Mucosa of rectum (tissue), 2 donors: ENCODE results near the gene GABRB1.
"Not testable (repeated sequence)": the region's sequence is repeated elsewhere in the genome, so short reads cannot be mapped to it uniquely, and the experiment has no call there.

Experiments used
- H3K27ac ChIP-seq, 2 donors: one replicate each; pipeline ENCODE4 v1.7.0; 2013; ENCODE audit warnings: inconsistent platforms in 2 of 2, low read depth in 2 of 2, low read length in 2 of 2
- H3K27me3 ChIP-seq, 2 donors: one replicate each; pipeline ENCODE4 v1.7.0; 2013; ENCODE audit warnings: low read length in 2 of 2; ENCODE audit not compliant: control insufficient read depth in 2 of 2, insufficient read depth in 2 of 2
- H3K36me3 ChIP-seq, 2 donors: one replicate each; pipeline ENCODE4 v1.7.0; 2013; ENCODE audit warnings: low read length in 2 of 2; ENCODE audit not compliant: control insufficient read depth in 2 of 2, insufficient read depth in 2 of 2
- H3K4me1 ChIP-seq, 2 donors: one replicate each; pipeline ENCODE4 v1.7.0; 2013; ENCODE audit warnings: low read length in 2 of 2, mild to moderate bottlenecking in 1 of 2; ENCODE audit not compliant: control insufficient read depth in 2 of 2, insufficient read depth in 2 of 2
- H3K4me3 ChIP-seq, 2 donors: one replicate each; pipeline ENCODE4 v1.7.0; 2013; ENCODE audit warnings: low read length in 2 of 2
- H3K9ac ChIP-seq, 2 donors: one replicate each; pipeline ENCODE4 v1.7.0; 2013; ENCODE audit warnings: low read length in 2 of 2, low read depth in 1 of 2, mild to moderate bottlenecking in 1 of 2
- H3K9me3 ChIP-seq, 2 donors: one replicate each; pipeline ENCODE4 v1.7.0; 2013; ENCODE audit warnings: low read length in 2 of 2; ENCODE audit not compliant: control insufficient read depth in 2 of 2
- donor health status: healthy.
- donor health status: Normal muscosa, but diverticular disease.

Gene GABRB1

DNA sequence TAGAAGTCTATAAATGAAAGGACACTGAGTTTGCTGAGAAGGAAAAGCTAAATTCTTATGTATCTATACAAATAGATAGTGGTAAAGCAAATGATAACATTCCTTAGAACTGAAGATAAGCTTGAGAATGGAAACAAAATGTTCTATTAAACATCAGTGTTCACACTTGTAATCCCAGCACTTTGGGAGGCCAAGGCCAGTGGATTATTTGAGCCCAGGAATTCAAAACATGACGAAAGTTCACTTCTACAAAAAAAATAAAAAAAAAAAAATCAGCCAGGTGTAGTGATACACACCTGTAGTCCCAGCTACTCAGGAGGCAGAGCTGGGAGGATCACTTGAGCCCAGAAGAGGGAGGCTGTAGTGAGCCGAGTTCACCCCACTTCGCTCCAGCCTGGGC lies 232.4 kb downstream of the GABRB1 start:
- Histone ChIP-seq H3K36me3 (no peaks in the 10 kb centered on the region), H3K4me3 (no peak overlapping the region), H3K9ac (no peak overlapping the region), H3K27ac (no peak overlapping the region), H3K4me1 (no peaks in the 10 kb centered on the region), H3K9me3 (no peaks in the 10 kb centered on the region), H3K27me3 (no peaks in the 10 kb centered on the region)

DNA sequence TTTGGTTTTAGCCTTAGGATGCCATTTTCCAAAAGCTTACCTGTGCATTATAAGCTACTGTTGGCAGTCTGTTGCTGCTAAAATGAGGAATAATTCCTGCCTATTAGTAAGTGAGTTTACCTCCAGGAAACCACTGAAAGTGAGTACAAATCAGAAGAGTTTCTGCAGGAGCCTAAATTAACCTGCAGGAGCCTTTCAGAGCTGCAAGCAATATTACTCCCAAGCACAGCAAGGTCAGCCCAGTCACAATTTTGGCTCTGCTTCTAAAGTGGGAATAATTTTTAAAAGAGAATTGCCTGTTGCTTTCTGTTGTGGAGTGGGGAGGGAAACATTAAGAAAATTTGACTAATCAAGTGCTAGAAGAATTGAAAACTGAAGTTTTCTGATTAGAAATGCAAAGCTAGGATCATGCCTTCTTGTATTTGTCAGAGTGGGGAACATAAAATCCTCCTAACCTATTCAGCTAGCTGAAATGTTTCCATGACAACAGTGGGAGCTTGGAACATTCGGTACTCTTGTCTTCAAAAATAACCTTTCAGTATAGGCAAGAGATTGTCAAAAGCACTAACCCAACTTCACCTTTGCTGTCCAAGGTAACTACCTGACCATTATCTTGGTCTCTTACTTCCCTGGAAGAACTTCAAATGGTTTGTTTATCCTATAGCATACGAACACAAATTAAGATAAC lies 239.0 kb downstream of the GABRB1 start:
- H3K9ac ChIP-seq: no peak overlapping the region
- H3K27ac ChIP-seq: no peak overlapping the region

DNA sequence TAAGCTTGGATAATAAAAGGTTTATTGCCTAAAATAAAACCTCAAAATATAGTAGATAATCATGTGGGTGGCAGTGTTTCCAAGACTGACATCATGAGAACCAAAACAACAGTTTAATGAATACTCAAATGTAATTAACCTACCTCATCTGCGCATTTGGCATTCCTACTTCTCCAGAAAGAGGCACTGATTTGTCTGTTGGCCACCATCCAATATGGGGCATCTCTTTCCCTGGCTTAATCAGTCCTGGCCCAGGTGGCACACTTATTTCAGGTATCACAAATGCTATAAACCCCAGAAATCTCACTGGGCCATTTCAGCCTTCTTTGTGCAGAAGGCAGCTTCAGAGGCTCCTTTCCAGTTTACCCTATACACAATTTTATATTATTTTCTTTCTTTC lies 239.9 kb downstream of the GABRB1 start:
- no peaks in the 10 kb centered on the region for H3K4me1 ChIP-seq
- H3K27me3 ChIP-seq: no peaks in the 10 kb centered on the region
- no peak overlapping the region for H3K27ac ChIP-seq
- no peak overlapping the region for H3K4me3 ChIP-seq
- H3K9ac ChIP-seq: no peak overlapping the region
- no peaks in the 10 kb centered on the region for H3K36me3 ChIP-seq
- H3K9me3 ChIP-seq: no peaks in the 10 kb centered on the region

More for the DNA sequence above, 239.0 kb downstream of the GABRB1 start:
- no peak overlapping the region for H3K4me3 ChIP-seq
- H3K9me3 ChIP-seq: no peaks in the 10 kb centered on the region
- no peaks in the 10 kb centered on the region for H3K27me3 ChIP-seq
- H3K36me3 ChIP-seq: no peaks in the 10 kb centered on the region
- no peaks in the 10 kb centered on the region for H3K4me1 ChIP-seq

DNA sequence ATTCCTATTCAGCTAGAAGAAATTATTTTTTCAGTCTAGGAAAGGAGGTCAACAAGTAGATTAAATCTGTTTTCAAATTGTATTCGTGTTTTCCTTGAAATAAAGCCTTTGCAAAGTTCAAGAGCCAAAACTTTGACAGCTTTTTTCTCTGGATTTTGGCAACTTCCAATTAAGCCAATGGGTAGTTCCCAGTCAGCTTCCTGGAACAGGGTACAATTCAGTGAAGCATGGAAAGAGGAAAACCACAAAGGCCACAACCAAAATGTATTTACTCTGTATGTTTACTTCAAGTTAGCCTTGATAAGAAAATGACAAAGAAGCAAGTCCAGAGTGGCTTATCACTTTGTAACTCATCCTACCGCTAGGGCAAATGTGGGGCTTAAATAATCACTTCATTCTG lies 243.5 kb downstream of the GABRB1 start:
- H3K4me1 ChIP-seq: no peaks in the 10 kb centered on the region
- no peak overlapping the region for H3K9ac ChIP-seq
- no peaks in the 10 kb centered on the region for H3K9me3 ChIP-seq
- H3K27ac ChIP-seq: no peak overlapping the region
- H3K36me3 ChIP-seq: no peaks in the 10 kb centered on the region
- H3K27me3 ChIP-seq: no peaks in the 10 kb centered on the region
- no peak overlapping the region for H3K4me3 ChIP-seq

DNA sequence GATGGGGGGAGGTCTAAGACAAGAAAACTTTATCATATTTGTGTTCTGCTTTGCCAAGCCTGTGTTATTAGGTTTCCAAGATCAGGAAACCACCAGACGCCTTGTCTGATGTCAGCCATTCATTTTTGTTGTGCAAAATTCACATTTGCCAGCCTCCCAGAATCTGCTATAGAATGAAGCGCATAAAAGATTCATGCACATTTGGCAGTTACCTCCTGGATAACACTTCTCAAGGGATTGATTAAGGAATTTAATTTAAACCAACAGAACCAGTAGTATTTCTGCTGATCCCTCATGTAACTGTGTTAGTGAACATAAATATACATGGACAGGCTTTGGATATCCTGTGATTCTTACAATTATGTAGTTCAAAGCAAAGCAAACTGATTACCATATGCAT lies 244.2 kb downstream of the GABRB1 start:
- Histone ChIP-seq H3K27me3 (no peaks in the 10 kb centered on the region), H3K9me3 (no peaks in the 10 kb centered on the region), H3K4me3 (no peak overlapping the region), H3K27ac (no peak overlapping the region), H3K9ac (no peak overlapping the region), H3K36me3 (no peaks in the 10 kb centered on the region), H3K4me1 (no peaks in the 10 kb centered on the region)

DNA sequence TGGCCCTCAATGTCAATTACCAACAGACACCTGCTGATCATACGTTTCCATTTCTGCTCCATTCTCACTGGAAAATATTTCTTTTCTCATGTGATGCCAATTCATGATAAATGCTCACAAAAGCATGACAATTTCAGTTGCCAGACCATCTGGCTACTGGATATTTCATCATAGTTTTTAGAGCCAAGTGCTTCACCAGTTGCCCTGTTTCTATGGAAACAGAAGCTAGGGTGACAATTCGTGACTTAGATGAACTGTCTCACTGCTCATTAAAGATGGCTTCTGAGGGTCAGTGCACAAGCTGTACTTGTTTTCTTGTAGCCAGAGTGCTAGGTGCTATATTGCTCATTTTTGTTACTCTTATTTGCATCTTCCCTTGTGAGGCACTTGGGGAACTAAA lies 247.3 kb downstream of the GABRB1 start:
- no peak overlapping the region for H3K27ac ChIP-seq
- no peaks in the 10 kb centered on the region for H3K4me1 ChIP-seq
- H3K27me3 ChIP-seq: no peaks in the 10 kb centered on the region

DNA sequence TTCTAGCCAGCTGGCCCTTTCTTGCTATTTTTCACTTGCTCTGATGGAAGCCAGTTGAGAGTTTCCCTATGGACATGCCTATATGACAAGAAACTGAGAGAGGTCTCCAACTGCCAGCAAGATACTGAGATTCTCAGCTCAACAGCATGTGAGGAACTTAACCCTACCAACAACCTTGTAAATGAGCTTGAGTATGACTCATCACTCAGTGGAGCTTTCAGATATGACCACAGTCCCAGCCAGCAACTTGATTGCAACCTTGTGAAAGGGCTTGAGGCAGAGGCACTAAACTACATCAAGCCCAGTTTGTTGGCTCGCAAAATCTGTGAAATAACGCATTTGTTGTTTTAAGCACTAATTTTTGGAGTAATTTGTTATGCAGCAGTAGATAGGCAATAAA lies 256.4 kb downstream of the GABRB1 start:
- no peaks in the 10 kb centered on the region for H3K9me3 ChIP-seq

More for the DNA sequence above, 247.3 kb downstream of the GABRB1 start:
- Histone ChIP-seq H3K4me3 (no peak overlapping the region), H3K9ac (no peak overlapping the region), H3K9me3 (no peaks in the 10 kb centered on the region), H3K36me3 (no peaks in the 10 kb centered on the region)

DNA sequence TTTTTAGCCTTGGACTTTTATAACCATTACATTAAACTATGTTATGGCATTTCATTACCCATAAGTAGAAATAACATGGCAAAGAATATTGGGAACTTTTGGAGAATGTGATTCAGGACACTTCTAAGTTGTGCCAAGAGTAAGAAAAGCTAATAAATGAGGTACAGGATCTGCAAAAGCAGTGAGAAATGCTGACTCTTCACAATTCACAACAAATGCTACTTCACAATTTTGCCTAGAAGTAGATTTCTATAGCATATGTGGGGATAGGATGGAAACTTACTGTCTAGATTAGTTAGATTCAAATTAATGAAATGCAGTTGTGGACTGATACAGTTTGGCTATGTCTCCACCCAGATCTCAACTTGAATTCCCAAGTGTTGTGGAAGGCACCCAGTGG lies 258.4 kb downstream of the GABRB1 start:
- no peaks in the 10 kb centered on the region for H3K27me3 ChIP-seq
- H3K27ac ChIP-seq: no peak overlapping the region
- no peaks in the 10 kb centered on the region for H3K36me3 ChIP-seq
- H3K4me1 ChIP-seq: no peaks in the 10 kb centered on the region
- H3K9ac ChIP-seq: no peak overlapping the region
- H3K4me3 ChIP-seq: no peak overlapping the region
- no peaks in the 10 kb centered on the region for H3K9me3 ChIP-seq

More for the DNA sequence above, 256.4 kb downstream of the GABRB1 start:
- no peak overlapping the region for H3K4me3 ChIP-seq
- H3K4me1 ChIP-seq: no peaks in the 10 kb centered on the region
- H3K9ac ChIP-seq: no peak overlapping the region
- H3K36me3 ChIP-seq: no peaks in the 10 kb centered on the region
- H3K27ac ChIP-seq: no peak overlapping the region
- H3K27me3 ChIP-seq: no peaks in the 10 kb centered on the region

DNA sequence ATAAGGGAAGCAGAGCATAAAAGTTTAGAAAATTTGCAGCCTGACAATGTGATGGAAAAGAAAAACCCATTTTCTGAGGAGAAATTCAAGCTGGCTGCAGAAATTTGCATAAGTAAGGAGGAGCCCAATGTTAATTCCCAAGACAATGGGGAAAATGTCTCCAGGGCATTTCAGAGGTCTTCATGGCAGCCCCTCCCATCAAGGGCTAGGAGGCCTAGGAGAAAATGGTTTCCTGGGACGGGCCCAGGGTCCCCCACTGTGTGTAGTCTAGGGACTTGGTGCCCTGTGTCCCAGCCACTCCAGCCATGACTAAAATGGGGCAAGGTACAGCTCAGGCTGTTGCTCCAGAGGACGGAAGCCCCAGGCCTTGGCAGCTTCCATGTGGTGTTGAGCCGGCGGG lies 259.5 kb downstream of the GABRB1 start:
- H3K36me3 ChIP-seq, H3K4me1 ChIP-seq, H3K27me3 ChIP-seq, H3K9me3 ChIP-seq, H3K27ac ChIP-seq, H3K4me3 ChIP-seq, H3K9ac ChIP-seq: not testable (repeated sequence)

DNA sequence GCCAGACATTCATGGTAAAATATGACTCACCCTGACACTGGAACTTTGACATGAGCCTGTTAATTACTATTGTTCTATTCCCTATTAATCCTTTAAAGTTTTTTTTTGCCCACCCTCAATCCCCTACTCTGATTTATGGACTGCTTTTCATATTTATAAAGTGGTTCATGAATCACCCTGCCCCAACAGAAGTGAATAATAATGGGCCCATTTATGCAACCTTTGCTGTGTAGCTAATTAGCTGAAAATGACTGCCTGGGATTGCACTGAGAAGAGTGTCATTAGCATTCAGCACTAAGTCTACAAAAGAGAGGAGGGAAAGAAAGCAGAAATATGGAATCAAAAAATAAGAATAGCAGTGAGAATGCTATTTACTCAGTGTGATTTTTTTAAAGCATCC lies 277.8 kb downstream of the GABRB1 start:
- Histone ChIP-seq H3K9me3 (no peaks in the 10 kb centered on the region), H3K36me3 (no peaks in the 10 kb centered on the region), H3K27me3 (no peaks in the 10 kb centered on the region), H3K4me3 (no peak overlapping the region), H3K9ac (no peak overlapping the region), H3K4me1 (no peaks in the 10 kb centered on the region), H3K27ac (no peak overlapping the region)

DNA sequence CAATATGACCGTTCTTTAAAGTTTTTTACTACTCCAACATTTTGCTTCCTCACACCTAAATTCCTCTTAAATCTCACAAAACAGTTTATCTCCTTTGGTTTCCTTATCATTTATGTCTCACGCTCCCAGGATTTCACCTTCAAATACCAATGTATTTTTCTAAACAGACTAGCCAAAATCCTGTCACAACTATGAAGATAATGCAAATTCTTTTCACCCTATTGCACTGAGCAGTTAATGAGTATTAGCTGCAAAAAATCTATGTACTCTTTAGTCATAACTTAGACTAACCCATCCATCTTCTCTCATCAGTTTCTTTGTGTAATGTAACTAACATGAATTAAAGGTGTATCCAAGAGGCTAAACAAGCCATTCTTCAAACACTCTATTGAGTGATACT lies 280.8 kb downstream of the GABRB1 start:
- no peaks in the 10 kb centered on the region for H3K4me1 ChIP-seq
- H3K9ac ChIP-seq: no peak overlapping the region
- H3K36me3 ChIP-seq: no peaks in the 10 kb centered on the region
- H3K9me3 ChIP-seq: no peaks in the 10 kb centered on the region
- H3K4me3 ChIP-seq: no peak overlapping the region
- no peak overlapping the region for H3K27ac ChIP-seq
- H3K27me3 ChIP-seq: no peaks in the 10 kb centered on the region
